MV-4-11 (cell line): ENCODE measurements around the gene CALB2.

Source experiments
- DNase-seq: peaks from one replicate; lab custom pipeline; 2025; lab: John Stamatoyannopoulos, UW

Gene CALB2

DNA sequence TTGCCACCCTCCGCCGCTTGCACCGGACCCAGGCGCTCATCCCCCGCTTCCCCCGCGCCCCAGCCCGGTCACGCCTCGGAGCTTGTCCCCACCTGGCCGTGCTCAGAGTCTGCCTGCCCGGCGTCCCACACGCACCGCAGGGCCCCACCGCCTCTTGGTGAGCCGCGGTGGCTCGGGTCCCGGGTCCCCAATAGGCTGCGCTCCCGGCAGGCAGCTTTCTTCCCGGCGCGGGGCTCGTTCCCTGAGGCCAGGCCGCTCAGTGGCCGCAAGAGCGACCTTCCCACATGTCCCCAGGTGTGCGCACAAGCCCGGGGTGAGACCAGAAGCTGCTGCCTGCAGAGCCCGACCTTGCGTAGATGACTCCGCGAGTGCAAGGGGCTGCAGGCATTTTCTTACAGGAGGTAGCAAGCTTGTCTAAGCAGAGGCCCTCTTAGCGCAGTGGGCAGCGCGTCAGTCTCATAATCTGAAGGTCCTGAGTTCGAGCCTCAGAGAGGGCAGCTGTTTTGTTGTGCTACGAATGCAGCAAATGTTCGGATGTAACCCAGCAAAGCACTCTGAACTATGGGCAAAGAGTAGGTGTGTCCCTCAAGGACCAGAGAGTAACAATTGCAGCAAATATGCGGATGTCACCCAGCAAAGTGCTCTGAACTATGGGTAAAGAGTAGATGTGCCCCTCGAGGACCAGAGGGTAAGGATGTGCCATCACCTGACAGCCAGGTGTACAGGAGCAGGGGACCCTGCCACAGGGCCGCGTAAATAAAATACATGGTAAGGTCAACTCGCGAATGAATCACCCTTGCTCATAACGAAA, 67.8 kb downstream of the CALB2 start:
- DNase-seq: no peak

DNA sequence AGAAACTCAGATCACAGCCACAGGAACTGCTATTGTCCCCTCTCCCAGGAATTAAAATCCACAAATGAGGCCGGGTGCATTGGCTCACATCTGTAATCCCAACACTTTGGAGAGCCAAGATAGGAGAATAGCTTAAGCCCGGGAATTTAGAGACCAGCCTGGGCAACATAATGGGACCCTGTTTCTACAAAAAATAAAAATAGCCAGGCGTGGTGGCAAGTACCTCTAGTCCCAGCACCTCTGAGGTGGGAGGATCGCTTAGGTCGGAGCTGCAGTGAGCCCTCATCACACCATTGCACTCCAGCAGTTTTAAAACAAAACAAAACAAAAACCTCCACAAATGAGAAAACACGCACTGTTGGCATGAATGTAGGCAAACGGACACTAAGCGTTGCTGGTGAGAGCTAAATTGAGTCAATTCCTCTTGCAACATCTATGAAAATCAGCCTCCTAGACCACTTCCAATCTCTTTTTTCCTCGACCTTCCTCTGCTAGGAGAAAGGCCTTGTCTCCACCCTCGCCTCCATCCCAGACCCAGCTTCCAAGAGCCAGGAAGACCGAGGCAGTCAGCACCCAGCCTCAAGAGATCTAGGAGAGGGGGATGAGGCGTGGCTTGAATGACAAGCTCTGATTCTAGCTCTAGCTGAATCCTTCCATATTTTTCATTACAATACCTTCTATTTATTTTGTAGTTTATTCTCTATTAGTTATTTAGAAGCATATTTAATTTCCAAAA, 68.5 kb downstream of the CALB2 start:
- no peak for DNase-seq

DNA sequence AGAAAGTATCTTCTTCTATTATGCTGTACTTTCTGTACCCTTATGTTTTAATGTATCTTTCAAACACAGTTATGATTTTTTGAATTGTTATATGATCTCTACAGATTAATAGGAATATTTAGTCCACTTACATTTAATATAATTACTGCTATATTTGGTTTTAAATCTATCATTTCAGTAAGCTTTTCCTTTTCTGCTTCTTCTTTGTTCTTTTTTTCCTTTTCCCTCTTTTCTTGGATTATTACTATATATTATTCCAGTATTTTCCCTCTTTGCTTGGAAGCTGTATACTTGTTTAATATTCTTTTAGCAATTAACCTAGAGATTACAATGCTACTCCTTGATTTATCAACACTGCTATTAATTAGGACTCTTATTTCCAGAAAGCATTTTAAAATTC, 69.9 kb downstream of the CALB2 start:
- DNase-seq: no peak

DNA sequence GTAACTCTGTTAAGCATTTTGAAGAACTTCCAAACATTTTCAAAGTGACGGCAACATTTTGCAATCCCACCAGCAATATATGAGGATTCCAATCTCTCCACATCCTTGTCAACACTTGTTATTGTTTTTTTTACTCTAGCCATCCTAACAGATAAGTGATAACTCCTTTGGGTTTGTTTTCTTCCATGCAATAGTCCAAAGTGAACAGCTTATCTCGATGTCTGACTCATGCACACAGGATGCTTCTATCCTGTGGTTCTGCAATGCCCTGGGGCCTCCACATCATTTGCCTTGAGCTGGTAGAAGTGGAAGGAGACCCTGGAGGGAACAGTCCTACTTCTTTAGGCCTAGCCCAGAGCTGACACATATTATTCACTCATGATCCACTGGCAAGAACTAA, 70.4 kb downstream of the CALB2 start:
- DNase-seq: no peak

DNA sequence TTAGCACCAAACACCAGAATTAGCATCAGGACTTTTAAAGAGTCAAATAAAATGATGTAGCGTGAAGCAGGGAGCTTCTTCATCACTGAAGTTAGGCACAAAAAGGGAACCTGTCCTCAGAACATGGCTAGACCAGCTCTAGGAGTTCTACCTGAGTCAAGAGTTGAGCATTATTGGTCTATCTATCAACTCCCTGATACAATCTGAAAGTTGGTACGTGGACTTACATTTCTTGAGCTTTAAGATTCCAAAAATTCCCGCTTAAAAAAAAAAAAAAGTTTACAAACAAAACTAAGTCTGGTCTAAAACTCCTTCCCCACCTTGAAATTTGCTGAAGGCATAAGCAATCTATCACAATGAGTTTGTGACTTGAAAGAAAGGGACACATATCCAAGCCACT, 71.1 kb downstream of the CALB2 start:
- DNase-seq: no peak

DNA sequence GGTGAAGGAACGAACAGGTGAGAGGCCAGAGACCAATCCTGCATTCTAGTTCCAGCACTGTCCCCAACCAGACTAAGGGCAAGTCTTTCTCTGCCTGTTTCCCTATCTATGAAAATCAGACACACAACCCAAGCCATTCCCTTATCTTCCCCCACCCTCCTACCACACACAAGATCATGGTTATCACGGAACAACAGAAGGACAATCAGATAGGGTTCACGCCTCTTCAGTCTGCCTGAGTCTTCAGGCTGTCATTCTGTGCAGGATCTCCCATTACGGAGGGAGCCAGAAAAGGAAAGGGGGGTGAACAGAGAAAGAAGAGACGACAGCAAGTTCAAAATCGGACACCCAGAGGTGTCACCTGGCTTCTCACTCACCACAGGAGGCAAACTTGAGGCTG, 72.2 kb downstream of the CALB2 start:
- DNase-seq: no peak

DNA sequence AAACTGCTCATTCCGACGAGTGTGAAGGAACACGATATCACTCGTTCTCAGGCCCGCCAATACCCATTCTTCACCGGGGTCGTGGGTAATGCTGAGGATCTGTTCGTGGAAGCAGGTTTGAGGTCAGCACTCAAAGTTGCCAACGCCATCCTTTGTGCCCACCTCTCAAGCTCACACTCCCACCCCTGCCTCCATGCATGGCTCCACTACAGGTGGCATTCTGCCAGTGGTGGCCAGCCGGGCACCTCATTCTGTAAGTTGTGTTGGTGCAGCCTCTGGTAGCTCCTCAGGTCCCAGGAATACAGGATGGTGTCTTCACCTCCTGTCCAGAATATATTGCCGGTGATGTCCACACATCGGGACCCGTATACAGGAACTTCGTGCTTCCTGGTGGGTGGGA, 72.7 kb downstream of the CALB2 start:
- DNase-seq: no peak

DNA sequence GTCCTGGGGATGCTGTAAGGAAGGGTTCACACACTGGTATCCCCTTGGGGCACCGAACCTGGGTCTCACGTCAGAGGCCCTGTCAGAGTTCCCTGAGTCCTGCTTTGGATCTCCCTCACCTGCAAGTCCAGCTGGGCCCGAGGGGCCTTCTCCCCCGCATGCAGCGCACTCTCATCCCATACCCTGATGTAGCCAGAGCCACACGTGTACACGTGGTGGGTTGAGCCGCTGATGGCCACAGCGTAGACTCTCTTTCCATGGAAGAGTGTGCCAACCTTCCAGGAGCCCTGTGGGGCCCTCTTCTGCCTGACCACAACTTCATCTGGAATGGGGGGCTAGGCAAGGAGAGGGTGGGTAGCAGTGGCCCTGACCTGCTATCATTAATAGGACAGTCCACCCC, 73.5 kb downstream of the CALB2 start:
- no peak for DNase-seq

DNA sequence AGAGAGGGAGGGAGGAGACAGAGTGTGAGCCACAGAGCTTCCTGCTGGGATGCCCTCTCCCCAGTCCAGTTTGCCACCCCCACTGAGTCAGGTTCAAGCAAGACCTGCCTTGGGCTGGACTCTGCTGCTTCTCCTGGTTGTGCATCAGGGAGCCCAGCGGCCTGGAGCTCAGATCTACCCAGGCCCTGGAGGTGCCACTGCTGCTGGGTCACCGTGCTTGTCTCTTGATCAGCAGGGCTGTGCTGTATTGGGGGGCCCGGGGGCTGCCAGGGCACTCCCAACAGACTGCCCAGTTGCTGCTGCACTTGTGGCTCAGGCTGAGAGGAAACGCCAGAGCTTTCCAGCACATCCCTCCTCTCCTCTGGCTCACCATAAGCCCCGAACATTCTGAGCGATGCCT, 74.4 kb downstream of the CALB2 start:
- DNase-seq: no peak

DNA sequence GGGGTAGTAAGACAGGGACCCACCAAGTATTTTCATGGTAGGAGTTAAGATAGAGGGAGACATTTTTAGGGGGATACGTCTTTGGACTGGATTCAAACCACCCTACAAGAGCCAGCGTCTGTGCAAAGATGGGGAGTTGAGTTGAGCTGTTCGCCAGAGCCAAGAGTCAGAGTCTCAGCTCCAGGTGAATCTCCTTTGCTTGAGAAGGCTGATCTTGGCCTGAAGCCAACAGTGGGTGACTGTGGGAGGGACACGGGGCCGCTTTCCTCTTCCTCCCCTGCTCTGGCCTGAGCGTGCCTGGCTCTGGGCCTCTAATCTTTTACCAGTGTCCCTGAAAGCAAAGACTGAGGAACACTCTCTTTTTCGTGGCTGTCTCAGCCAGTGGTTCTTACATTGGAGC, 78.0 kb downstream of the CALB2 start:
- DNase-seq: no peak

DNA sequence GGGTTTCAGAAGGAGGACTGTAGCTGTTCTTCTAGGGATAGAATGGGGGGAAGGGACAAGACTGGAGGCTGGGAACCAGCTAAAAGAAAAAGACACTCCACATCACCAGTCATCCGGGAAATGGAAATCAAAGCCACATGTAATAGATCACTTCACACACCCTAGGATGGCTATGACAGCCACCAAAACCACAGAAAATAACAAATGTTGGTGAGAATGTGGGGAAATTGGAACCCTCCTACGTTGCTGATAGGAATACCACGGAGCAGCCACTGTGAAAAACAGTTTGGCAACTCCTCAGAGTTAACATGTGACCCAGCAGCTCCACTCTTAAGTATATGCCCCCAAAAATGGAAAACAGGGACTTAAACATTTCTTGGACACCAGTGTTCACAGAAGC, 81.0 kb downstream of the CALB2 start:
- DNase-seq: no peak
